Endodermal cell (in vitro differentiated cells): ENCODE results near the gene PLA2G4C. TPM values are rescaled to one million over a fixed set of nuclear protein-coding genes. Genes with fewer than 3 reads are reported as not detected.

ENCODE experiments used
- DNase-seq: peaks from one replicate; pipeline ENCODE4 v3.0.0-alpha.2; 2017
- H3K27ac ChIP-seq: 2 replicates; pipeline ENCODE4 v1.5.1; 2013; ENCODE audit warnings: mild to moderate bottlenecking, low read depth, low read length, moderate library complexity
- H3K27me3 ChIP-seq: 2 replicates; pipeline ENCODE4 v1.6.1; 2013; ENCODE audit warnings: mild to moderate bottlenecking, low read length, moderate library complexity; ENCODE audit not compliant: insufficient read depth, control insufficient read depth, poor library complexity, severe bottlenecking
- H3K36me3 ChIP-seq: 2 replicates; pipeline ENCODE4 v1.7.0; 2013; ENCODE audit warnings: mild to moderate bottlenecking, low read length, moderate library complexity; ENCODE audit not compliant: control insufficient read depth, insufficient read depth
- H3K4me1 ChIP-seq: one replicate; pipeline ENCODE4 v1.7.0; 2013; ENCODE audit warnings: low read length; ENCODE audit not compliant: control insufficient read depth, insufficient read depth
- H3K4me3 ChIP-seq: 2 replicates; pipeline ENCODE4 v1.5.1; 2013; ENCODE audit warnings: mild to moderate bottlenecking, low read length, moderate library complexity
- H3K9ac ChIP-seq: 2 replicates; pipeline ENCODE4 v1.6.1; 2013; ENCODE audit warnings: mild to moderate bottlenecking, low read length, moderate library complexity; ENCODE audit not compliant: poor library complexity, severe bottlenecking; ENCODE audit errors: extremely low read depth
- H3K9me3 ChIP-seq: 2 replicates; pipeline ENCODE4 v1.6.1; 2013; ENCODE audit warnings: mild to moderate bottlenecking, low read length, moderate library complexity; ENCODE audit not compliant: control insufficient read depth
- H3K27ac Mint-ChIP-seq: 2 replicates; pipeline ENCODE4 v1.8.0; 2020; ENCODE audit warnings: mixed read lengths
- H3K27me3 Mint-ChIP-seq: 2 replicates; pipeline ENCODE4 v1.8.0; 2021; ENCODE audit warnings: mild to moderate bottlenecking, mixed read lengths; ENCODE audit not compliant: insufficient read depth
- H3K36me3 Mint-ChIP-seq: 2 replicates; pipeline ENCODE4 v1.8.0; 2020; ENCODE audit warnings: low read depth, mixed read lengths
- H3K4me1 Mint-ChIP-seq: 2 replicates; pipeline ENCODE4 v1.8.0; 2020; ENCODE audit warnings: mixed read lengths
- H3K4me3 Mint-ChIP-seq: 2 replicates; pipeline ENCODE4 v1.8.0; 2020; ENCODE audit warnings: mild to moderate bottlenecking, moderate library complexity, mixed read lengths
- H3K9me3 Mint-ChIP-seq: 2 replicates; pipeline ENCODE4 v1.8.0; 2020; ENCODE audit warnings: mild to moderate bottlenecking, mixed read lengths
- CTCF ChIP-seq: fragments of 200-600 bp; sonication (generic); conservative IDR thresholded peaks from 2 replicates; pipeline ENCODE4 v1.5.0; 2021; ENCODE audit warnings: antibody characterized with exemption, mild to moderate bottlenecking
- WGBS, 2 experiments: methylation state at CpG; one replicate each; pipeline versions ENCODE4 v1.1.5 to v1.1.7; 2013; ENCODE audit warnings: missing lambda C conversion rate in 2 of 2, mixed read lengths in 1 of 2; ENCODE audit not compliant: insufficient coverage in 1 of 2, insufficient read length in 1 of 2; 5-methylcytosine and 5-hydroxymethylcytosine counted together
- total RNA-seq, 2 donors: library from RNA; stranded (reverse); fragmentation: NEBNext Ultra II Directional in 1 of 2; extraction: Animal tissue kit (Norgen Biotek cat#: 25700) in 1 of 2; gene quantifications; 2 replicates in 1 of 2; 3 replicates in 1 of 2; pipeline ENCODE4 v1.2.1, GENCODE V29; 2021

The PLA2G4C gene
- total RNA-seq, 2 donors from 2014 or later = 1.3 to 1.4 TPM

- Histone ChIP-seq H3K9ac (no peak overlapping the region), H3K36me3 (peaks cover 64% of the 10 kb centered on the region), H3K27ac (no peak overlapping the region), H3K4me1 (no peaks in the 10 kb centered on the region), H3K4me3 (no peak overlapping the region), H3K27me3 (no peaks in the 10 kb centered on the region), H3K9me3 (no peaks in the 10 kb centered on the region)
- no peak overlapping the region for H3K4me3 Mint-ChIP-seq
- no peak for TF ChIP-seq CTCF
- H3K27ac Mint-ChIP-seq = no peak overlapping the region
- H3K27me3 Mint-ChIP-seq = no peaks in the 10 kb centered on the region
- WGBS, 2 experiments = 97 to 100% methylated on average over 1 to 6 of the region's 6 CpGs
- no peaks in the 10 kb centered on the region for H3K9me3 Mint-ChIP-seq
- peaks cover 84% of the 10 kb centered on the region for H3K36me3 Mint-ChIP-seq
- no peaks in the 10 kb centered on the region for H3K4me1 Mint-ChIP-seq
- no peak for DNase-seq
Observed at GRCh38 chr19:48127561-48127960, 16.9 kb upstream of the PLA2G4C start.

- H3K36me3 ChIP-seq = peaks cover 52% of the 10 kb centered on the region
- Mint-ChIP-seq H3K27ac (no peak overlapping the region), H3K27me3 (no peaks in the 10 kb centered on the region), H3K36me3 (peaks cover 81% of the 10 kb centered on the region), H3K4me1 (no peaks in the 10 kb centered on the region), H3K4me3 (no peak overlapping the region), H3K9me3 (no peaks in the 10 kb centered on the region)
- no peak overlapping the region for H3K4me3 ChIP-seq
- H3K9me3 ChIP-seq = no peaks in the 10 kb centered on the region
- 76 to 85% methylated on average over 9 to 12 of the region's 12 CpGs for WGBS, 2 experiments
- no peaks in the 10 kb centered on the region for H3K27me3 ChIP-seq
- no peak overlapping the region for H3K9ac ChIP-seq
- H3K27ac ChIP-seq = no peak overlapping the region
- TF ChIP-seq CTCF = peak; percentile 43
- DNase-seq = no peak
- H3K4me1 ChIP-seq = no peaks in the 10 kb centered on the region
Observed at GRCh38 chr19:48123907-48124651, 13.5 kb upstream of the PLA2G4C start.

- Histone ChIP-seq H3K9me3 (no peaks in the 10 kb centered on the region), H3K36me3 (peaks cover 48% of the 10 kb centered on the region), H3K4me3 (no peak overlapping the region), H3K27me3 (no peaks in the 10 kb centered on the region), H3K9ac (no peak overlapping the region), H3K27ac (no peak overlapping the region), H3K4me1 (no peaks in the 10 kb centered on the region)
- Mint-ChIP-seq H3K9me3 (no peaks in the 10 kb centered on the region), H3K4me1 (no peaks in the 10 kb centered on the region), H3K27me3 (no peaks in the 10 kb centered on the region), H3K36me3 (peaks cover 81% of the 10 kb centered on the region), H3K27ac (no peak overlapping the region), H3K4me3 (no peak overlapping the region)
- WGBS, 2 experiments = 95 to 98% methylated on average over 11 to 14 of the region's 14 CpGs
- DNase-seq = no peak
- TF ChIP-seq CTCF = no peak
Observed at GRCh38 chr19:48122421-48122820, 11.8 kb upstream of the PLA2G4C start.
